Upper lobe of left lung (tissue), 6 donors: ENCODE data around the gene BCAS1. TPM values are rescaled to one million over a fixed set of nuclear protein-coding genes. Genes with fewer than 3 reads are reported as not detected.

Experiments used
- ATAC-seq, 2 donors: fragments of 200-7000 bp; cut with Tn5 transposase; one replicate each; pipeline ENCODE4 v1.9.1; 2022; ENCODE audit warnings: mild to moderate bottlenecking in 2 of 2, moderate library complexity in 2 of 2; ENCODE audit not compliant: low FRiP score in 2 of 2
- DNase-seq, 2 donors: peaks; one replicate each; pipeline ENCODE4 v3.0.0-alpha.2; 2019 to 2020
- H3K27ac ChIP-seq, 4 donors: fragments of 200-600 bp; sonication (generic); one replicate each; pipeline ENCODE4 v1.5.1; 2016 to 2019
- H3K27me3 ChIP-seq, 4 donors: fragments of 200-600 bp; sonication (generic); one replicate each; pipeline ENCODE4 v1.5.1; 2017 to 2019
- H3K36me3 ChIP-seq, 4 donors: fragments of 200-600 bp; sonication (generic); one replicate each; pipeline ENCODE4 v1.5.1; 2016 to 2019
- H3K4me1 ChIP-seq, 4 donors: fragments of 200-600 bp; sonication (generic); one replicate each; pipeline ENCODE4 v1.5.1; 2018 to 2019
- H3K4me3 ChIP-seq, 4 donors: fragments of 200-600 bp; sonication (generic); one replicate each; pipeline ENCODE4 v1.5.1; 2017 to 2019; ENCODE audit warnings: mild to moderate bottlenecking in 2 of 4, moderate library complexity in 1 of 4
- H3K9me3 ChIP-seq, 4 donors: fragments of 200-600 bp; sonication (generic); one replicate each; pipeline ENCODE4 v1.5.1; 2018 to 2019
- EP300 ChIP-seq, 4 donors: sonication (generic); formaldehyde crosslinking; IDR thresholded peaks; one replicate each; pipeline ENCODE4 v1.5.1; 2017; ENCODE audit warnings: antibody characterized with exemption in 4 of 4, control low read depth in 2 of 4
- POLR2A ChIP-seq, 4 donors: fragments of 450-650 bp; IDR thresholded peaks; one replicate each; pipeline ENCODE4 v1.5.1; 2016 to 2017; ENCODE audit warnings: antibody characterized with exemption in 4 of 4, mild to moderate bottlenecking in 2 of 4
- POLR2AphosphoS5 ChIP-seq, 2 donors: sonication (generic); formaldehyde crosslinking; IDR thresholded peaks; one replicate each; pipeline ENCODE4 v1.5.1; 2017; ENCODE audit warnings: antibody characterized with exemption in 2 of 2
- WGBS, 2 donors: methylation state at CpG; one replicate each; pipeline ENCODE4 v1.1.5; 2017 to 2018; 5-methylcytosine and 5-hydroxymethylcytosine counted together
- total RNA-seq, 6 donors: library from RNA; depleted of rRNA in 4 of 6; stranded (reverse); fragments of >200 nt in 4 of 6; gene quantifications; one replicate each; pipeline versions ENCODE4 v1.1.0 to v1.2.1, GENCODE V29; 2016 to 2021
- TF ChIP-seq, protein P1 (sequence below), 6 experiments: fragments of 450-650 bp in 4 of 6; fragments of 200-600 bp in 2 of 6; sonication (generic) in 2 of 6; IDR thresholded peaks; one replicate each; pipeline ENCODE4 v1.5.1; 2016 to 2019; ENCODE audit warnings: antibody characterized with exemption in 6 of 6
- donor health status: DM: no; HTN: no; CAD: no; lungs with moderate emphysema.
- donor health status: DM: no; HTN: yes; CAD: no; lungs with severe emphysema.

BCAS1 gene
- total RNA-seq, 6 donors from 2014 or later, result 0.74 to 11.2 (median 1.3) TPM

DNA sequence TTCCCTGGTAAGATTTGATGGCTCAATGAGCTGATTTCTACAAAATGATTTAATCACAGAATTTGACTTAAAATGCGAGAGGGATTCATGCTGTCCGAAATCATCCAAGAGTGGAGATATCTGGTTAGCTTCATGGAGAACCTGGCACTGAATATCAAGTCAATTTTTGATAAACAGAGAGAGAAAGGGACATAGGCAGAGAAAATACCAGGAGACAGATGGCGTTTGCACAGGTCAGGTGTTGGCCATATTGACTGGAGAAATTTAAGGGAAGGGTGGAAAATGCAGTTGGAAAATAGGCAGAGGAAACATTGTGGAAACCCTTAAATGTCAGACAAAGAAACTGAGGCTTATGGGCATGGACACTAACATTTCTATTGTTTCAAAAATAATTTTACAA lies 47.0 kb downstream of the BCAS1 start:
- Histone ChIP-seq H3K9me3 (no peaks in the 10 kb centered on the region), H3K36me3 (no peaks in the 10 kb centered on the region), H3K4me1 (no peaks in the 10 kb centered on the region), H3K27ac (no peak overlapping the region), H3K27me3 (no peaks in the 10 kb centered on the region), H3K4me3 (no peak overlapping the region)
- TF ChIP-seq, protein P1, sequence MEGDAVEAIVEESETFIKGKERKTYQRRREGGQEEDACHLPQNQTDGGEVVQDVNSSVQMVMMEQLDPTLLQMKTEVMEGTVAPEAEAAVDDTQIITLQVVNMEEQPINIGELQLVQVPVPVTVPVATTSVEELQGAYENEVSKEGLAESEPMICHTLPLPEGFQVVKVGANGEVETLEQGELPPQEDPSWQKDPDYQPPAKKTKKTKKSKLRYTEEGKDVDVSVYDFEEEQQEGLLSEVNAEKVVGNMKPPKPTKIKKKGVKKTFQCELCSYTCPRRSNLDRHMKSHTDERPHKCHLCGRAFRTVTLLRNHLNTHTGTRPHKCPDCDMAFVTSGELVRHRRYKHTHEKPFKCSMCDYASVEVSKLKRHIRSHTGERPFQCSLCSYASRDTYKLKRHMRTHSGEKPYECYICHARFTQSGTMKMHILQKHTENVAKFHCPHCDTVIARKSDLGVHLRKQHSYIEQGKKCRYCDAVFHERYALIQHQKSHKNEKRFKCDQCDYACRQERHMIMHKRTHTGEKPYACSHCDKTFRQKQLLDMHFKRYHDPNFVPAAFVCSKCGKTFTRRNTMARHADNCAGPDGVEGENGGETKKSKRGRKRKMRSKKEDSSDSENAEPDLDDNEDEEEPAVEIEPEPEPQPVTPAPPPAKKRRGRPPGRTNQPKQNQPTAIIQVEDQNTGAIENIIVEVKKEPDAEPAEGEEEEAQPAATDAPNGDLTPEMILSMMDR (IDR thresholded peaks at IDR 0.05), result no peak
- no peak for TF ChIP-seq POLR2A (IDR thresholded peaks at IDR 0.05)
- DNase-seq (no peak), ATAC-seq (no peak)
- 92 to 95% methylated on average over 3 of the region's 3 CpGs for WGBS, 2 donors

GRCh38 chr20:54021446-54022235 lies 48.8 kb downstream of the BCAS1 start:
- TF ChIP-seq, protein P1 (IDR thresholded peaks at IDR 0.05), result no peak
- no peak for TF ChIP-seq EP300 (IDR thresholded peaks at IDR 0.05)
- TF ChIP-seq POLR2AphosphoS5 (IDR thresholded peaks at IDR 0.05), result no peak
- TF ChIP-seq POLR2A (IDR thresholded peaks at IDR 0.05), result no peak

DNA sequence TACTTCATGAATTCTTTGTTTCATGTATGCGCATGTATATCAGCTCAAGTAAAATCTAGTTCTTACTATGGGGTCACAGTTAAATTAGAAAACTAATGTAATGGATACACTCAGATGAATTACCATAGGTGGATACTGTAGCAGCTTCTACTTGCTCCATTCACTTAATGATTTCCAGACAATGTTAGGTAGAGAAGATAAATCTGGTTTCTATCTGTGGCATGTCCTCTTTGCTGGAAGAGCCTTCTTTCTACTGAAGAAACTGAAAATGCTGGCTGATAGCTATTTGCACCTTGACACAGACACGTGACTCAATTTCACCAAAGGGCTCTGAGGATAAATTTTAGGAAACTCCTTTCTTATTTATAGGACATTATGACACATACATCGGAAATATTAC lies 49.5 kb downstream of the BCAS1 start:
- ATAC-seq (no peak), DNase-seq (no peak)
- Histone ChIP-seq H3K4me3 (no peak overlapping the region), H3K36me3 (no peaks in the 10 kb centered on the region), H3K4me1 (no peaks in the 10 kb centered on the region), H3K27ac (no peak overlapping the region), H3K9me3 (no peaks in the 10 kb centered on the region), H3K27me3 (no peaks in the 10 kb centered on the region)
- WGBS, 2 donors, result 91 to 92% methylated on average over 3 of the region's 3 CpGs
- TF ChIP-seq POLR2A (IDR thresholded peaks at IDR 0.05) (no peak), POLR2AphosphoS5 (IDR thresholded peaks at IDR 0.05) (no peak), EP300 (IDR thresholded peaks at IDR 0.05) (no peak)
- TF ChIP-seq, protein P1 (IDR thresholded peaks at IDR 0.05), result no peak

More at GRCh38 chr20:54021446-54022235, 48.8 kb downstream of the BCAS1 start:
- Histone ChIP-seq H3K9me3 (no peaks in the 10 kb centered on the region), H3K4me3 (no peak overlapping the region), H3K27ac (no peak overlapping the region), H3K4me1 (no peaks in the 10 kb centered on the region), H3K27me3 (no peaks in the 10 kb centered on the region), H3K36me3 (no peaks in the 10 kb centered on the region)
- no peak for DNase-seq
- WGBS, 2 donors, result 78 to 87% methylated on average over 7 of the region's 7 CpGs
- no peak for ATAC-seq

- no peaks in the 10 kb centered on the region for H3K9me3 ChIP-seq
- H3K4me3 ChIP-seq, result no peak overlapping the region
- no peak for DNase-seq
- 81 to 83% methylated on average over 7 of the region's 7 CpGs for WGBS, 2 donors
- H3K36me3 ChIP-seq, result no peaks in the 10 kb centered on the region
- H3K27me3 ChIP-seq, result no peaks in the 10 kb centered on the region
- no peak overlapping the region for H3K27ac ChIP-seq
- ATAC-seq, result no peak
- TF ChIP-seq EP300 (IDR thresholded peaks at IDR 0.05), result no peak
- H3K4me1 ChIP-seq, result no peaks in the 10 kb centered on the region
Observed at GRCh38 chr20:54020348-54020747, 50.0 kb downstream of the BCAS1 start.

- TF ChIP-seq, protein P1 (IDR thresholded peaks at IDR 0.05), result no peak
- TF ChIP-seq POLR2AphosphoS5 (IDR thresholded peaks at IDR 0.05) (no peak), EP300 (IDR thresholded peaks at IDR 0.05) (no peak), POLR2A (IDR thresholded peaks at IDR 0.05) (no peak)
- no peak overlapping the region for H3K27ac ChIP-seq
- no peaks in the 10 kb centered on the region for H3K36me3 ChIP-seq
- no peak overlapping the region for H3K4me3 ChIP-seq
- no peak for ATAC-seq
- H3K4me1 ChIP-seq, result no peaks in the 10 kb centered on the region
- 87 to 89% methylated on average over 6 of the region's 6 CpGs for WGBS, 2 donors
- H3K9me3 ChIP-seq, result no peaks in the 10 kb centered on the region
- DNase-seq, result no peak
- H3K27me3 ChIP-seq, result no peaks in the 10 kb centered on the region
Observed at GRCh38 chr20:54019585-54019984, 50.8 kb downstream of the BCAS1 start.
